HG02571 (cell line): ENCODE measurements around the gene GPR142.
"Not testable (repeated sequence)": the region's sequence is repeated elsewhere in the genome, so short reads cannot be mapped to it uniquely, and the experiment has no call there.

Source experiments
- ATAC-seq: cut with Tn5 transposase; IDR thresholded peaks from one replicate; pipeline ENCODE4 v1.9.1; 2021; ENCODE audit warnings: mild to moderate bottlenecking, moderate library complexity; ENCODE audit not compliant: unreplicated experiment

Gene GPR142

DNA sequence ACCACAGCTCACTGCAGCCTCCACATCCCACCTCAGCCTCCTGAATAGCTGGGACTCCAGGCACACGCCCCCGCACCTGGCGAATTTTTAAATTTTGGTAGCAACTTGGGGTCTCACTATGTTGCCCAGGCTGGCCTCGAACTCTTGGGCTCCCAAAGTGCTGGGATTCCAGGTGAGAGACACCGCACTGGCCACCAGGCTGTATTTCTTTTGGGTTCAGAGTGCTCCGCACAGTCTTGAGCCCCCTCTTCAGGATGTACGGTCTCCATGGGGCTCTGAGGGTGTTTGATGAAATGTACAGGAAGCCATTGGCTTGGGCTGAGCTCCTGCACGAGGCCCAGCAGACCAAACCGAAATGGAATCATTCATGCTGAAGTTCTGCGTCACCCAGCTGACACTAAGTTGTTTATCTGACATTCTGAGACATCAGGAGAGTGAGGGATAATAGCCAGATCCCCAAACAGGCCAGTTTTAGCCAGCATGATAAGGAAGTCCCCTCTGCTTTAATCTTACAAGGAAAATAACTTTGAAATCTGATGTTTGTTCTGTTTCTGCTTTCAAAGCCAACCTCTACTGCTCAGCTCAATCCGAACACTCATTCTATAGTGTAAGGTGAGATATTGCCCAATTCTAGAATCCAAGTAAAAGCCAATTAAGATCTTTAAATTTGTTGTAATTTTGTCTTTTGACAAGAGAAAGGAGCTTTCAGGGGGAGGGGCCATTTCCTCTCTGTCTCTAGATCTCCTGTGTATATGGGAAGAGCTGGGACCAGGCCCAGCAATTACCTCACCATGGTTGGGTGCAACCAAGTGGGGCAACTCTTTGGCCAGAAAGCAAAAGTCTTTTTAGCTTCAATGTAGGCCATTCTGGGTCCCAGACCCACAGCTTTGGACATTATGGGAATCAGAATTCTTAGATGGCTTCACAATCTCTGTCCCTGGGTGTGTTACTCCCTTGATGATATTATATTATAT is 23.7 kb downstream of the GPR142 start:
- ATAC-seq: no peak

DNA sequence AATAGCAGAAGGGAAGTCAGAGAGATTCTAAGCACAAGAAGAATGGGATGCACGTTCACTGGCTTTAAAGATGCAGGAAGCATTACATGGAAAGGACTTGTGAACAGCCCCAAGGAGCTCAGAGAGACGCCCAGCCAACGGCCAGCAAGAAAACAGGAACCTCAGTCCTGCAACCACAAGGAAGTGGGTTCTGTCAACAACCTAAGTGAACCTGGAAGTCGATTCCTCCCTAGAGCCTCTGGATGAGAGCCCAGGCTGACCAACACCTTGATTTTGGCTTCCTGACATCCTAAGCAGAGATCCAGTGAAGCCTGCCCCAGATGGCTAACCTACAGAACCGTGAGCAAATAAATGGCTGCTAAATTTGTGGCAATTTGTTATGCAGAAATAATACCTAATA is 24.5 kb downstream of the GPR142 start:
- no peak for ATAC-seq

DNA sequence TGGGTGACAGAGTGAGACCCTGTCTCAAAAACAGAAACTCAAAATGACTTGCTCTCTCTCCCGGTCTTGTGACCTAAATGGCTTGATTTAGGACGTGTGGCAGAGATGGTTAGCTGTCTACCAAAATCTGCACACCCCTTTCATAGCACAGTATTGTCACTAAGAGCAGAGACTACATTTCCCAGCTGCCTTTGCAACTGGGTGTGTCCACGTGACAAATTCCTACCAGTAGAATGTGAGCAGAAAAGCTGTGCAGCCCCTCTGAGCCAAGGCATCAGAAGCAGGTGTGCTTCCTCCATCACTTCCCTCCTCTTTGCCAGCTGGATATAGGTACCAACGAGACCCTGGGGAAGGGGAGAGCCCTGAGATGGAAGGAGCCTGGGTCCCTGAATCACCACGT is 25.5 kb downstream of the GPR142 start:
- no peak for ATAC-seq

- no peak for ATAC-seq
These were observed 26.1 kb downstream of the GPR142 start for GRCh38 chr17:74393346-74393942.

GRCh38 chr17:74394275-74394950 is 27.1 kb downstream of the GPR142 start:
- no peak for ATAC-seq

DNA sequence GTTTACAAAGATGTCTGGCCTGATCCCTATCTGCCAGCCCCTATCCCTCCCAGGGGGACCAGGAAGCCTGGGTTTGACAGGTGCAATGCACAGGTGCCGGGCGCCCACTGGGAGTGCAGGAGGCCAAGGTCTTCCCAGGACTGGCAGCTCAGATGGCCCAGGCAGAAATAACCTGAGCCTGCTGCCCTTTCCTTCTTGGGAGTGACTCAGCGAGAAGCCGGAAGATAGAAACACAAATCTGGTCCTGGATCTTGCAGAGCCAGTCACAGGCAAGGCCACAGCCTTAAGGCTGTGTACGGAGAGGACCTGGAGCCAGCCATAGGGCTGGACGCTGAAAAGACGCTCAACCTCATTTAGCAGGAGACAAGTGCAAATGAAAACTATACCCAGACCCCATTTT is 27.7 kb downstream of the GPR142 start:
- no peak for ATAC-seq

DNA sequence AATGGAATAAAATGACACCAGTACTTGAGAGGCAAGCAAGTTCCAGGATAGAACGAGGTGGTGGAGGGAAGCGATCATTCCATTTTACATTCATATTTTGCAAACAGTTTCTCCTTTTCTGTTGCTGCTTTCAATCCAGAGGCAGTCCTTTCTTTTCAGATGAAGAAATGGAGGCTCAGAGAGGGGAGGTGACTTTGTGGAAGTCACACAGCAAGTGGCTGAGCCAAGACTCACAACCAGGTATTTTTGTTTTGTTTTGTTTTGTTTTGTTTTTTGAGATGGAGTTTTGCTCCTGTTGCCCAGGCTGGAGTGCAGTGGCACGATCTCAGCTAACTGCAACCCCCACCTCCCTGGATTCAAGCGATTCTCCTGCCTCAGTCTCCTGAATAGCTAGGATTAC is 29.3 kb downstream of the GPR142 start:
- no peak for ATAC-seq

- ATAC-seq: no peak
These were observed 34.7 kb downstream of the GPR142 start for GRCh38 chr17:74402048-74402447.

- ATAC-seq: no peak
These were observed 36.3 kb downstream of the GPR142 start for GRCh38 chr17:74403512-74404137.

GRCh38 chr17:74404218-74404617 is 36.9 kb downstream of the GPR142 start:
- ATAC-seq: no peak

- ATAC-seq: no peak
These were observed 37.5 kb downstream of the GPR142 start for GRCh38 chr17:74404789-74405188.

DNA sequence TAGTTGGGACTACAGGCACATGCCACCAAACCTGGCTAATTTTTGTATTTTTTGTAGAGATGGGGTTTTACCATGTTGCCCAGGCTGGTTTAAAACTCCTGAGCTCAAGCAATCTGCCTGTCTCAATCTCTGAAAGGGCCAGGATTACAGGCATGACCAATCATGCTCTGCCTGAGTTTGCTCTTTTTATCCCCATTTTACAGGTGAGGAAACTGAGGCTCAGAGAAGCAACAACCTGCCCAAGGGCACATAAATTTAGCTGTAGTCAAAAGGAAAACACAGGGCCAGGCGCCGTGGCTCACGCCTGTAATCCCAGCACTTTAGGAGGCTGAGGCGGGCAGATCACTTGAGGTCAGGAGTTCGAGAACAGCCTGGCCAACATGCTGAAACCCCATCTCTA is 38.0 kb downstream of the GPR142 start:
- not testable (repeated sequence) for ATAC-seq

DNA sequence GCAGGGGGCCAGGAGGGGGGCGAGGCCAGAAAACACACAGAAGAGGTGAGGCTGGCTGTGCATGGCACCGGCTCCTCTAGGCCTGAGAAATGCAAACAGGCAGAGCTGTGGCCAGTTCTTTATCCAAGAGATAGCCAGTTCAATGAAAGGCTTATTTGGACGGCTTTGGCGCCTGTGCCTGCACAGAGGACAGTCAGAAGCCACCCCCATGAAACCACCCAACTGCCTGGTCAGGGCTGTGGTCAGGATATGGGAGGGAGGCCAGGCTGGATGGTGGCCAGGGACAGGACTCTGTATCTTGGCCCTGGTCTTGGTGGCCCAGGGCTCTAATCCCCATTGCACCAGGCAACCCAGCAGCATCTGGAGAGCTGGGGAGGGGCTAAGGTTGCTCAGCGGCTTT is 40.1 kb downstream of the GPR142 start:
- no peak for ATAC-seq

- ATAC-seq: no peak
These were observed 41.0 kb downstream of the GPR142 start for GRCh38 chr17:74408262-74408661.

GRCh38 chr17:74408815-74409214 is 41.5 kb downstream of the GPR142 start:
- no peak for ATAC-seq

GRCh38 chr17:74410001-74410443 is 42.7 kb downstream of the GPR142 start:
- no peak for ATAC-seq

GRCh38 chr17:74412581-74412980 is 45.3 kb downstream of the GPR142 start:
- no peak for ATAC-seq

DNA sequence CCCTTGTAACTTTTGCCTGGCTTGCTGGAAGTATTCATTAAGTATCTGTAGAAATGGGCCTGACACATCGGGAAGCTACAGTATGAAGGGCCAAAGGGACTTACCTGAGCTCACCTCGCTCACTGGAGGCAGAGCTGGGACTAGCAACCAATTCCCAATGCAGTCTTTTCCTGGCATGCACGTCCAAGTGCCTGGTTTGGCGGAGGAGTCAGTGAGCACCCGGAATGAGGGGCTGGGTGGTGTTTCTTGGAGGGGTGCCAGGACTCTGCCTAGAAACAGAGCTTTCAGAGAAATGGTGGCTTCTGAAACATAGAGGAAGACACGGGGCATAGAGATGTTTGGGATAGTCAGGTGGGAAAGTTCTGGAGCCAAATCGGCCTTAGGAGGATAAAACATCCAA is 46.2 kb downstream of the GPR142 start:
- ATAC-seq: no peak

DNA sequence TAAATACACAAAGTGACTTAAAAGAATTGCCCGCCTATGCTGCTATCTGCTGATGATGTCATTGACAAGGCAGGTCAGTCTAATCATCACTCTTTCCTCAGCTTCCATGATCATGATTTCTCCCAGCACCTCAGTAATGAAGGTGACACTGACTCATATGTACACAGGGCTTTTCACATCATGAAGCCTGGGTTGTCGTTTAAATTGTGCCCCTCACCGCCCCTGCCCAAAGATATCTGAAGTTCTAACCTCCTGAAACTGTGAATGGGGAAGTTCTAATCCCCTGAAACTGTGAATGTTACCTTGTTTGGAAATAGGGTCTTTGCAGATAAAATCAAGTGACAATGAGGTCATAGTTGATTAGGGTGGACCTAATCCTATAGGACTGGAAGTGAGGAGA is 47.2 kb downstream of the GPR142 start:
- ATAC-seq: no peak

DNA sequence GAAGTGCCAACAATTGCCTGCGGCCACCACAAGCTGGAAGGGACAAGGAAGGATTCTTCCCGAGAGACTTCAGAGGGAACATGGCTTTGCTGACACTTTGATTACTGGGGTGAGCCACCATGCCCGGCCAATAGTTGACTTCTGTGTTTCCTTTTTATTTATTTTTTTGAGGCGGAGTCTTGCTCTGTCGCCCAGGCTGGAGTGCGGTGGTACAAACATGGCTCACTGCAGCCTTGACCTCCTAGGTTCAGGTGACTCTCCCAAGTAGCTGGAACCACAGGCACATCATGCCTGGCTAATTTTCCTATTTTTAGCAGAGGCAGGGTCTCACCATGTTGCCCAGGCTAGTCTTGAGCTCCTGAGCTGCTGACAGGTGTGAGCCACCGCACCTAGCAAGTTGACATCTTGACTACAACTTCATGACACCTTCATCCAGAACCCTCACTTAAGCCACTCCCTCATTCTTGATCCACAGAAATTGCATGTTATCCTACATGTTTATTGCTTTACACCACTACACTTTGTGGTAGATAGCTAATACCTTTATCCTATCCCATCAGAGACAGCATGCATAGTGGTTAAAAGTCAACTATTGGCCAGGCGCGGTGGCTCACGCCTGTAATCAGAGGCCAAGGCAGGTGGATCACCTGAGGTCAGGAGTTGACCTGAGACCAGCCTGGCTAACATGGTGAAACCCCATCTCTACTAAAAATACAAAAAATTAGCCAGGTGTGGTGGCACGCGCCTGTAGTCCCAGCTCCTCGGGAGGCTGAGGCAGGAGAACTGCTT is 48.5 kb downstream of the GPR142 start:
- ATAC-seq: no peak
